D721Med (cell line): ENCODE data around the gene SYNGR1.

Experiments used
- DNase-seq: peaks from one replicate; pipeline ENCODE4 v3.0.0; 2011; ENCODE audit warnings: low spot score; ENCODE audit not compliant: insufficient read length
- FAIRE-seq: peaks from 2 replicates; lab custom pipeline; 2011; peaks lifted over from hg19 to GRCh38; lab: Jason Lieb, UNC
- TF ChIP-seq, protein P1 (sequence below): IDR thresholded peaks from 2 replicates; pipeline ENCODE4 v1.5.1; 2012; ENCODE audit warnings: mild to moderate bottlenecking, control low read depth; ENCODE audit not compliant: insufficient read depth; ENCODE audit errors: missing control alignments

Gene SYNGR1

DNA sequence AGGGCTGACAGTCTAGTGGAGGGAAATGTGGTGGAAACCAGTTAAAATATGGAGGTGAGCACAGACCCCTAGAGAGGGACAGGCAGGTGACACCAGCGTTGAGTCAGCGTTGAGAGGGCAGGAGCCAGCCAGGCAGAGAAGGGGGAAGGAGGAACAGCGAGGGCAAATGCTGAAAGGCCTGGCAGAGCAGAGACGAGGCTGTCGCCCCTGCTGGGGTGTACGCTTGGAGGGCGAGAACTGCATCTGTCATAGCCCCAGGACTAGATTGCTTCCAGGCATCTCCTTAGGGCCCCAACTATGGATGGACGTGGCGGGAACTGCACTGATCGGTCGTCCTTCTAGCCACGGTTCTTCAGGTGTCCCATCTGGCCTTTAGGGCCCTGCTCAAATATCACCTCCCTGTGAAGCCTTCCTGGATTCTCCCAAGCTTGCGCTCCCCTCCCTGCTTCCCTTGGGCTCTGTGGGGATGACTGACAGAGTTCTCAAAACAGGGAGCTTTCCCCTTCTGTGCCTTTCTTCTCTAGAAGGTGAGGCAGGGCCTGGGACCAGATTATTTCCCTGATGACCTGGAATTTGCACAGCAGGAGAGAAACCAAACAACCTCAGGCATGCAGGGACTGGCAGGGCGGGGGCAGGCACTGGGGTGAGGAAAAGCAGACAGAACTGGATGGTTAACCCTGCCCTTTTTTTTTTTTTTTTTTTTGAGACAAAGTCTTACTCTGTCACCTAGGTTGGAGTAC, 11.1 kb downstream of the SYNGR1 start:
- FAIRE-seq: no peak
- TF ChIP-seq, protein P1, sequence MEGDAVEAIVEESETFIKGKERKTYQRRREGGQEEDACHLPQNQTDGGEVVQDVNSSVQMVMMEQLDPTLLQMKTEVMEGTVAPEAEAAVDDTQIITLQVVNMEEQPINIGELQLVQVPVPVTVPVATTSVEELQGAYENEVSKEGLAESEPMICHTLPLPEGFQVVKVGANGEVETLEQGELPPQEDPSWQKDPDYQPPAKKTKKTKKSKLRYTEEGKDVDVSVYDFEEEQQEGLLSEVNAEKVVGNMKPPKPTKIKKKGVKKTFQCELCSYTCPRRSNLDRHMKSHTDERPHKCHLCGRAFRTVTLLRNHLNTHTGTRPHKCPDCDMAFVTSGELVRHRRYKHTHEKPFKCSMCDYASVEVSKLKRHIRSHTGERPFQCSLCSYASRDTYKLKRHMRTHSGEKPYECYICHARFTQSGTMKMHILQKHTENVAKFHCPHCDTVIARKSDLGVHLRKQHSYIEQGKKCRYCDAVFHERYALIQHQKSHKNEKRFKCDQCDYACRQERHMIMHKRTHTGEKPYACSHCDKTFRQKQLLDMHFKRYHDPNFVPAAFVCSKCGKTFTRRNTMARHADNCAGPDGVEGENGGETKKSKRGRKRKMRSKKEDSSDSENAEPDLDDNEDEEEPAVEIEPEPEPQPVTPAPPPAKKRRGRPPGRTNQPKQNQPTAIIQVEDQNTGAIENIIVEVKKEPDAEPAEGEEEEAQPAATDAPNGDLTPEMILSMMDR: no peak
- DNase-seq: no peak

DNA sequence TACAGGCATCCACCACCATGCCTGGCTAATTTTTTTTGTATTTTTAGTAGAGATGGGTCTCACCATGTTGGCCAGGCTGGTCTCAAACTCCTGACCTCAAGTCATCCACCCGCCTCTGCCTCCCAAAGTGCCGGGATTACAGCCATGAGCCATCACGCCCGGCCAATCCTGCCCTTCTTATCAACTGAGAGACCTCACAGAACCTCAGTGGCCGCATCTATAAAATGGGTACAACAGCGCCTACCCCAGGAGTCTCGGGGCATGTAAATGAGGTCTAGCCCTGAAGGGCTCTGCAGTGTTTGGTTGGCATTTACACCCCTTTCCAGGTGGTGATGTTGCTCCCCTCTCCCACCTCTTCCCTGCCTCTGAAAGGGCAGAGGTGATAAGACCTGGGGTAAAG, 11.7 kb downstream of the SYNGR1 start:
- TF ChIP-seq, protein P1: no peak

DNA sequence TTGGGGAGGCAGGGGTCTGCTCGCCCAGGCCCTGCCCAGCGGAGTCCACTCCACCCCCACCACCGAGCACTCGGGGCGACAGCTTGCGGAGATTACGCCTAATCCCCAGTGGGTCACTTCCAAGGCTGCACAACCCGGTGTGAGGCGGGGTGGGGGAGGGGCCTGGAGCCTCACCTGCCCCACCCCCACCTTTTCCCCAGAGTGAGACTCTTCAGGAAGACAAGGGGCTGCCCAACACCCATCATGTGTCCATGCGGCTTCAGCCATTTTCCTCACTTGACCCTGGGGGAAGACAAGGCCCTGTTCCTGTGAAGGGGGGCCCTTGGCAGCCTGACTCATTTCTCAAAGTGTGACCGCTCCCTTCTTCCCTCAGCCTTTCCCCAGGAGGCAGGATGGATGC, 12.5 kb downstream of the SYNGR1 start:
- TF ChIP-seq, protein P1: no peak
- DNase-seq: peak; percentile 70
- FAIRE-seq: no peak

More for the DNA sequence above, 11.7 kb downstream of the SYNGR1 start:
- no peak for DNase-seq
- FAIRE-seq: no peak

DNA sequence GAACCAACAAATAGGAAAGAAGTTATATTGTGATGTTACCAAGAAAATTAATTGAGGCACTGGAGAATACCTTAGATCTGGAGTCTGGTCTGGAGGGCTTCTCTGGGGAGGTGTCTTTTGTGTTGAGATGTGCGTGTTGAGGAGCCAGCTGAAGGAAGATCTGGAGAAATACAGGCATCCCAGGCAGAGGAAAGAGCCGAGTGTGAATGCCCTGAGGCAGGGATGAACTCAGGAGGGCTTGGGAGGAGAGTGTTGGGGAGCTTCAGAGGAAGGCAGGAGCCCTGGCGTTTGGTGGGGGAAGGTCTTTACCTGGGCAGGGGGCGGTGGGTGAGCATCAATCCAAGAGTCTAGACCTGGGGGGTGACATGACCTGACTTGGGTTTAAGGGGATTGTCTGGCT, 13.1 kb downstream of the SYNGR1 start:
- TF ChIP-seq, protein P1: no peak
- FAIRE-seq: no peak
- no peak for DNase-seq

DNA sequence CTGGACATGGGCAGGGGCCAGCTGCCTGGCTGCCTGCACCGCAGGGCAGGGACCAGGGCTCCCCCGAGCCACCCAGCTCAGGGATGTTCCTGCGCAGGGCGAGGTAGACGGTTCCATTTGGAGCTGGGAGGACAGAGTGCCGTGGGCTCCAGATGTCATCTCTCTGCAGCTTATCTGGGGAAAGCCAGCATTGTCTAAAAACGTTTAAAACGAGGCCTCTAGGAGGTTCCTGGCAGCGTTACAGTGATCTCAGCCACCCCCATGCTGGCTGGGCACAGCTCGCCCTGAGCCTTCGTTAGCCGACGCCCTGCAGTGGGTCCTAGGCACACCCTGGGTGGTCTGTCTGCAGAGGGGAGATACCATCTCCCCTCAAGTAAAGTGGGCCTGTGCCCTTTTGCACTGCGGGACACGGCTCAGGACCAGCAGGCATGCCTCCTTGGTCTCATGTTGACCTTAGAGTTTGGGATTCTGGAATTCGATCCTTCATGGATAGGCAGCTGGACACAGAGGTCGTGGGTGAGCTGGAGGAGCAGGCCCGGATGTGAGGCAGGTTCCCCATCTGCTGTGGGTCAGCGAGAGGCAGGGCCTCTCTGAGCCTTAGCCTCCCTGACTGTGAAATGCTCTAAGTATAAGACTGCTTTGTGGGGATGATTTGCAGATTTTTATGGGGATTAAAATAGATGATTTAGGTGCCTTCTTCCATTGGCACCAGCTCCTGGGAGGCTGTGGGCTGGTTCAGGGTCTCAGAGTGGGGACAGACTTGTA, 14.1 kb downstream of the SYNGR1 start:
- FAIRE-seq (no peak), DNase-seq (no peak)
- TF ChIP-seq, protein P1: no peak

DNA sequence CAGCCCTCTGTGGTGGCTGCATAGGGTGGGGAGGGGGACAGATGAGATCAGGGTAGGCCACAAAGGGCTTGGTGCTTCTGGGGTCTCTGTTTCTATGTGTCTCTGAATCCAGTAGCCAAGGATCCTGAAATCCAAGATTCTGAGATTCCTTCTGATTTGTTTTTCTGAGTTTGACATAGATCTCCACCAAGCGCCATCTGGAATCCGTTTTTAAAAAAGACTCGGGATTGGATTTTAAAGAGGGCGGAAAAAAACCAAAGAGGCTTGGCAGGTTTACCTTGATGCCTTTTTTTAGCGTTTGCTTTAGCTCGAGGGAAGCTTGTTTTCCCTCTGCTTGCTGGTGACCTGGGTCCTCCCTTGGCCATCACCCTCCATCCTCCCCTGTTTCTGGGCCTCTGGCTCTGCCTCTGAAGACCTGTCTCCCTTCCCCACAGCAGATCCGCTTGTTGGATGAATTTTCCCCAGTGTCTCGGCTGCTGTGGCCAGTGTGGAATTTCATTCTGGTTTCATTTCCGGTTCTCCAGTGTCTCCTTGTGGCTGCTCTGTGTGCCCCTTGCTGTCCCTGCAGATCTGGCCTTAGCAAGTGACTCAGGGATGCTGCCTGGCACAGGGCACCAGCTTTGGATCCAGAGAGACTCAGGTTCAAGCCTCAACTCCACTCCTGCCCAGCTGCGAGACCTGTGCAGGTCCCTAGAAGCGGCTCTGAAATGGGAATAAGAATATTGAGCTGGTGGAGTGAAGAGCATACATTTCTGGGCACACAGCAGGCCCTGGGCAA, 15.1 kb downstream of the SYNGR1 start:
- DNase-seq (no peak), FAIRE-seq (no peak)
- TF ChIP-seq, protein P1: no peak
